A549 (cell line): Measurements from ENCODE around the gene CIAO2A. TPM values are rescaled to one million over a fixed set of nuclear protein-coding genes. Genes with fewer than 3 reads are reported as not detected.
"Not testable (repeated sequence)": the region's sequence is repeated elsewhere in the genome, so short reads cannot be mapped to it uniquely, and the experiment has no call there.

Source experiments
- ATAC-seq, 2 experiments: fragments of 200-7000 bp in 1 of 2; fragments of >200 bp in 1 of 2; cut with Nextera tagmentation in 1 of 2; cut with Tn5 transposase in 1 of 2; 3 replicates each; pipeline versions ENCODE4 v1.8.0 to v1.9.1; 2018 to 2020; ENCODE audit warnings: mild to moderate bottlenecking in 1 of 2, moderate library complexity in 1 of 2
- CTCF ChIA-PET: fragments of 300-600 bp; sonication (Branson Sonifier 250); formaldehyde crosslinking; extraction: SDS; loops from one replicate; lab custom pipeline; 2021; ENCODE audit warnings: antibody characterized with exemption, inconsistent platforms; lab: Yijun Ruan, JAX
- POLR2A ChIA-PET: fragments of 350-600 bp; formaldehyde crosslinking; extraction: SDS; loops from one replicate; lab custom pipeline; 2021; ENCODE audit warnings: antibody characterized with exemption, inconsistent platforms; lab: Yijun Ruan, JAX
- DNase-seq, 2 experiments: peaks; one replicate each; pipeline versions ENCODE4 v3.0.0 to v3.0.0-alpha.2; 2011 to 2016; ENCODE audit warnings: low read depth in 1 of 2, low spot score in 1 of 2
- FAIRE-seq: peaks from 2 replicates; lab custom pipeline; 2011; peaks lifted over from hg19 to GRCh38; lab: Jason Lieb, UNC
- H3K27ac ChIP-seq, 2 experiments: fragments of >200 bp; sonication (Bioruptor Twin); formaldehyde crosslinking; 3 replicates each; pipeline ENCODE4 v1.5.1; 2016 to 2017
- H3K4me1 ChIP-seq: fragments of >200 bp; sonication (Bioruptor Twin); formaldehyde crosslinking; 3 replicates; pipeline ENCODE4 v1.6.1; 2016
- H3K4me2 ChIP-seq: fragments of >200 bp; sonication (Bioruptor Twin); formaldehyde crosslinking; 3 replicates; pipeline ENCODE4 v1.6.1; 2016
- H3K4me3 ChIP-seq: fragments of >200 bp; sonication (Bioruptor Twin); formaldehyde crosslinking; 3 replicates; pipeline ENCODE4 v1.5.1; 2016
- H3K9me3 ChIP-seq: fragments of >200 bp; sonication (Bioruptor Twin); formaldehyde crosslinking; 3 replicates; pipeline ENCODE4 v1.6.1; 2016
- ATOH8 ChIP-seq: fragments of 250-450 bp; sonication (Bioruptor Pico); IDR thresholded peaks from 2 replicates; pipeline ENCODE4 v1.5.0; 2020; ENCODE audit warnings: low read depth, mild to moderate bottlenecking, moderate library complexity
- BHLHE40 ChIP-seq: IDR thresholded peaks from 2 replicates; pipeline ENCODE4 v1.6.1; 2012; ENCODE audit warnings: low read depth, low read length, inconsistent platforms
- CEBPB ChIP-seq, 2 experiments: fragments of >200 bp in 1 of 2; sonication (Bioruptor Twin) in 1 of 2; formaldehyde crosslinking in 1 of 2; IDR thresholded peaks; 2 replicates each; pipeline ENCODE4 v1.6.1; 2012 to 2016
- CHD2 ChIP-seq: fragments of 150-350 bp; IDR thresholded peaks from 2 replicates; pipeline ENCODE4 v1.6.1; 2014; ENCODE audit warnings: low read length; ENCODE audit not compliant: partially characterized antibody
- EHF ChIP-seq: fragments of 250-450 bp; sonication (Bioruptor Pico); IDR thresholded peaks from 2 replicates; pipeline ENCODE4 v1.5.0; 2020; ENCODE audit warnings: mild to moderate bottlenecking
- EP300 ChIP-seq, 2 experiments: fragments of >200 bp; sonication (Bioruptor Twin); formaldehyde crosslinking; IDR thresholded peaks; 2 replicates in 1 of 2; 3 replicates in 1 of 2; pipeline ENCODE4 v1.6.1; 2016 to 2017
- HEYL ChIP-seq: fragments of 250-450 bp; sonication (Bioruptor Pico); IDR thresholded peaks from 2 replicates; pipeline ENCODE4 v1.8.0; 2021; ENCODE audit warnings: mild to moderate bottlenecking, moderate library complexity
- HMGXB4 ChIP-seq: fragments of 250-450 bp; sonication (Bioruptor Pico); IDR thresholded peaks from 2 replicates; pipeline ENCODE4 v1.5.0; 2021; ENCODE audit warnings: mild to moderate bottlenecking, moderate library complexity, borderline replicate concordance
- HOXB13 ChIP-seq: fragments of 250-450 bp; sonication (Bioruptor Pico); IDR thresholded peaks from 2 replicates; pipeline ENCODE4 v1.5.0; 2020; ENCODE audit warnings: low read depth, mild to moderate bottlenecking, moderate library complexity
- HOXB5 ChIP-seq: fragments of 250-450 bp; sonication (Bioruptor Pico); IDR thresholded peaks from 2 replicates; pipeline ENCODE4 v1.5.0; 2020; ENCODE audit warnings: mild to moderate bottlenecking, moderate library complexity
- JUN ChIP-seq, 2 experiments: fragments of >200 bp; sonication (Bioruptor Twin); formaldehyde crosslinking; IDR thresholded peaks; 2 replicates in 1 of 2; 3 replicates in 1 of 2; pipeline ENCODE4 v1.6.1; 2016 to 2017
- MAFK ChIP-seq: fragments of 450-650 bp; IDR thresholded peaks from 2 replicates; pipeline ENCODE4 v1.6.1; 2014; ENCODE audit not compliant: partially characterized antibody
- MAX ChIP-seq: IDR thresholded peaks from 2 replicates; pipeline ENCODE4 v1.6.1; 2012
- NFE2L2 ChIP-seq: fragments of 150-350 bp; conservative IDR thresholded peaks from 2 replicates; pipeline ENCODE4 v1.6.1; 2014; ENCODE audit warnings: low read length
- PBX3 ChIP-seq: IDR thresholded peaks from 2 replicates; pipeline ENCODE4 v1.6.1; 2012
- PHF8 ChIP-seq: fragments of 200-600 bp; sonication (generic); IDR thresholded peaks from 2 replicates; pipeline ENCODE4 v1.6.1; 2016; ENCODE audit warnings: low read depth, mild to moderate bottlenecking, antibody characterized with exemption, moderate library complexity, borderline replicate concordance
- REST ChIP-seq: fragments of 200-600 bp; sonication (generic); IDR thresholded peaks from 2 replicates; pipeline ENCODE4 v1.6.1; 2016; ENCODE audit warnings: antibody characterized with exemption, mild to moderate bottlenecking, moderate library complexity
- RFX5 ChIP-seq: fragments of 450-650 bp; IDR thresholded peaks from 2 replicates; pipeline ENCODE4 v1.7.1; 2014; ENCODE audit warnings: antibody characterized with exemption, mild to moderate bottlenecking, moderate library complexity
- SMC3 ChIP-seq: fragments of >200 bp; sonication (Bioruptor Twin); formaldehyde crosslinking; IDR thresholded peaks from 3 replicates; pipeline ENCODE4 v1.6.1; 2018; ENCODE audit warnings: inconsistent platforms
- TFCP2L1 ChIP-seq: fragments of 250-450 bp; sonication (Bioruptor Pico); IDR thresholded peaks from 2 replicates; pipeline ENCODE4 v1.5.0; 2021; ENCODE audit warnings: mild to moderate bottlenecking
- USF2 ChIP-seq: fragments of 450-650 bp; IDR thresholded peaks from 2 replicates; pipeline ENCODE4 v1.6.1; 2014; ENCODE audit warnings: antibody characterized with exemption
- ZSCAN20 ChIP-seq: fragments of 250-450 bp; sonication (Bioruptor Pico); IDR thresholded peaks from 2 replicates; pipeline ENCODE4 v1.8.0; 2022; ENCODE audit warnings: mild to moderate bottlenecking, moderate library complexity
- whole genome bisulfite sequencing: methylation state at CpG from one replicate; pipeline ENCODE4 v1.1.6; 2017; ENCODE audit errors: missing lambda C conversion rate; 5-methylcytosine and 5-hydroxymethylcytosine counted together
- polyA plus RNA-seq, 4 experiments: library from polyadenylated mRNA; depleted of rRNA in 3 of 4; stranded (reverse); fragments of >200 nt; fragmentation: RNase III in 1 of 4; extraction: RNeasy Plus Mini Kit Qiagen cat#74134 plus additional on column Dnase treatment in 1 of 4; gene quantifications; 2 replicates in 3 of 4; 3 replicates in 1 of 4; pipeline ENCODE4 v1.2.3, GENCODE V29; 2011 to 2017

The CIAO2A gene
- polyA plus RNA-seq, 2 of the 4 experiments (the other 2 are of a cell fraction) = 156 to 231 TPM

GRCh38 chr15:64122444-64122843 is 28.8 kb upstream of the CIAO2A start:
- no peak for ATAC-seq
- Histone ChIP-seq H3K4me1 (no peaks in the 10 kb centered on the region), H3K4me2 (no peak overlapping the region), H3K9me3 (no peaks in the 10 kb centered on the region), H3K27ac (no peak overlapping the region), H3K4me3 (no peak overlapping the region)
- ChIA-PET CTCF (interaction anchor here (0.8 to 4.6 kb wide), 5 partner anchors 10 to 53 kb away, joined by 3 to 21 read pairs (median 4); no protein-coding TSS in a partner anchor), POLR2A (no interaction called here)
- TF ChIP-seq HOXB5 (CRISPR knock-in tag) (no peak), ATOH8 (CRISPR knock-in tag) (no peak), CEBPB (IDR thresholded peaks at IDR 0.05) (no peak), TFCP2L1 (CRISPR knock-in tag) (no peak), MAFK (no peak), PBX3 (no peak), ZSCAN20 (no peak), MAX (no peak)
- WGBS = 89% methylated on average over 1 of the region's 1 CpG
- no peak for FAIRE-seq
- no peak for DNase-seq

GRCh38 chr15:64121614-64122013 is 28.0 kb upstream of the CIAO2A start:
- no peak overlapping the region for H3K4me2 ChIP-seq
- DNase-seq = no peak
- H3K27ac ChIP-seq = no peak overlapping the region
- FAIRE-seq = no peak
- CTCF ChIA-PET = interaction anchor here (0.7 to 4.6 kb wide), 2 partner anchors 32 to 655 kb away, joined by 5 to 21 read pairs; no protein-coding TSS in a partner anchor
- H3K9me3 ChIP-seq = no peaks in the 10 kb centered on the region
- 95% methylated on average over 4 of the region's 4 CpGs for WGBS
- TF ChIP-seq EHF (CRISPR knock-in tag) (no peak), HMGXB4 (no peak), SMC3 (no peak), JUN (IDR thresholded peaks at IDR 0.05) (no peak), PHF8 (no peak), ZSCAN20 (no peak), HOXB13 (no peak)
- TF ChIP-seq, all 56 proteins: peak for 0
- no peak for ATAC-seq
- POLR2A ChIA-PET = no interaction called here
- no peaks in the 10 kb centered on the region for H3K4me1 ChIP-seq
- H3K4me3 ChIP-seq = no peak overlapping the region

GRCh38 chr15:64120322-64120721 is 26.7 kb upstream of the CIAO2A start:
- 93% methylated on average over 2 of the region's 2 CpGs for WGBS
- H3K4me1 ChIP-seq, ATAC-seq, FAIRE-seq, H3K27ac ChIP-seq, H3K4me2 ChIP-seq, H3K9me3 ChIP-seq, DNase-seq, POLR2A ChIA-PET, H3K4me3 ChIP-seq: not testable (repeated sequence)
- CTCF ChIA-PET = interaction anchor here (0.9 to 4.6 kb wide), 3 partner anchors 12 to 33 kb away, joined by 3 to 21 read pairs (median 4); no protein-coding TSS in a partner anchor

GRCh38 chr15:64117759-64118487 is 24.3 kb upstream of the CIAO2A start:
- no peaks in the 10 kb centered on the region for H3K4me1 ChIP-seq
- 97% methylated on average over 5 of the region's 5 CpGs for WGBS
- TF ChIP-seq EP300 (IDR thresholded peaks at IDR 0.05) = no peak
- no peak for TF ChIP-seq REST
- no peak for TF ChIP-seq NFE2L2
- TF ChIP-seq CHD2 = no peak
- no peak for TF ChIP-seq HEYL (CRISPR knock-in tag)
- no peak for TF ChIP-seq RFX5
- TF ChIP-seq BHLHE40 = no peak
- TF ChIP-seq USF2 = no peak
- TF ChIP-seq, all 56 proteins: peak for 0
- ChIA-PET CTCF (interaction anchor here (0.6 to 4.6 kb wide), 5 partner anchors 13 to 675 kb away, joined by 3 to 21 read pairs (median 3); no protein-coding TSS in a partner anchor), POLR2A (no interaction called here)
- ATAC-seq = no peak
- Histone ChIP-seq H3K4me3 (no peak overlapping the region), H3K4me2 (no peak overlapping the region), H3K9me3 (no peaks in the 10 kb centered on the region), H3K27ac (no peak overlapping the region)
- no peak for DNase-seq
- no peak for FAIRE-seq
